GM19025 (cell line): ENCODE measurements around the gene RNU4-1.
"Not testable (repeated sequence)": the region's sequence is repeated elsewhere in the genome, so short reads cannot be mapped to it uniquely, and the experiment has no call there.

Experiments used
- ATAC-seq: cut with Tn5 transposase; IDR thresholded peaks from one replicate; pipeline ENCODE4 v1.9.1; 2021; ENCODE audit warnings: mild to moderate bottlenecking, low read depth, moderate library complexity; ENCODE audit not compliant: unreplicated experiment

RNU4-1 gene

GRCh38 chr12:120259418-120260202 is 33.4 kb downstream of the RNU4-1 start:
- ATAC-seq, result no peak

- ATAC-seq, result no peak
Measured at GRCh38 chr12:120258323-120258896, 34.6 kb downstream of the RNU4-1 start.

- ATAC-seq, result no peak
Measured at GRCh38 chr12:120257041-120257821, 35.8 kb downstream of the RNU4-1 start.

- ATAC-seq, result no peak
Measured at GRCh38 chr12:120254809-120255208, 38.2 kb downstream of the RNU4-1 start.

DNA sequence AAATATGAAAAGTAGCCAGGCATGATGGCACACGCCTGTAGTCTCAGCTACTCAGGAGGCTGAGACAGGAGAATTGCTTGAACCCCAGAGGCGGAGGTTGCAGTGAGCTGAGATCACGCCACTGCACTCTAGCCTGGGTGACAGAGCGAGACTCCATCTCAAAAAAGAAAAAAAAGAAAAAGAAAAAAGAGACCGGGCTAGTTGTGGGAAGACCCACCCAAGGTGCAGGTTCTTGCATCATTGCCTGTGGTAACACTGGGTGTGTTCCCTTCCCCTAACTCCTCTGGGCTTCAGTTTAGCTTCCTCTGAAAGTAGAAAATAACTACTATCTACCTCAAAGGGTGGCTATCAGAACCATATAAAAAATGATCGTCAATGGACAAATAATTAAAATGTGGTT is 39.7 kb downstream of the RNU4-1 start:
- ATAC-seq, result not testable (repeated sequence)

DNA sequence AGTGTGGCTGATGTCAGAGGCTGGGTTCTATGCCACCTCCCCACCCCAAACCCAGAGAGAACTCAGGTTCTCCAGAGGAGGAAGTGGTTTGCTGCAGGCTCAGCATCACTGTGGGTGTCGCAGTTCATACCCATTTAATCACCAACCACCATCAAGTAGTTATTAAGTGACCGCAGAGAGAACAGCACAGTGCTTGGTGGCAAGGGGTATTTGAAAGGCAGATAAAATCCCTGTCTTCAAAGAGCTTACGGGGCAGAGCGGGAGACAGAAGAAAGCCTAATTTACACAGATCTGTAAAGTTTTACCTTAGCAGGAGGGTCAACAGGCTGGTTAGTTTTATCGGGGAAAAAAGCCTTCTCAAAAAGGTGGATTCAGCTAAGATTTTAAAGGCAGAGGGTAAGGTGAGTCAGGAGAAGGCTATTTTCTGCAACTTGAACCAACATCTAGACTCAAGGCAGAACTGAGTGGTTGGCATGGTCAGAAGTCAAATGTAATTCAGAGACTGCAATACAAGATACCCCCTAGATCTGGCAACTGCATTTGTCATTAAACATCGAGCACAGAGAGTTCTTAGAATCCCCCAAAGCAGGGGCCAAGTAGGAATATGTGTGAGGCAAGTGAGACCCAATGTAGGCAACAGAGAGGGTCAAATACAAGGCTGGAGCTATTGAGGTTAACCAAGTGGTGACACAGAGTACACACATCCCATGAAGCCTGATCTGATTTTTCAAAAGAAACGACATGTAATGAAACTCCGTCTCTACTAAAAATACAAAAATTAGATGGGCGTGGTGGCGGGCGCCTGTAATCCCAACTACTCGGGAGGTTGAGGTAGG is 40.7 kb downstream of the RNU4-1 start:
- no peak for ATAC-seq

- not testable (repeated sequence) for ATAC-seq
Measured at GRCh38 chr12:120251364-120252070, 41.5 kb downstream of the RNU4-1 start.

- ATAC-seq, result no peak
Measured at GRCh38 chr12:120249875-120250795, 42.9 kb downstream of the RNU4-1 start.

- ATAC-seq, result no peak
Measured at GRCh38 chr12:120249266-120249874, 43.7 kb downstream of the RNU4-1 start.

- no peak for ATAC-seq
Measured at GRCh38 chr12:120247621-120248030, 45.4 kb downstream of the RNU4-1 start.

DNA sequence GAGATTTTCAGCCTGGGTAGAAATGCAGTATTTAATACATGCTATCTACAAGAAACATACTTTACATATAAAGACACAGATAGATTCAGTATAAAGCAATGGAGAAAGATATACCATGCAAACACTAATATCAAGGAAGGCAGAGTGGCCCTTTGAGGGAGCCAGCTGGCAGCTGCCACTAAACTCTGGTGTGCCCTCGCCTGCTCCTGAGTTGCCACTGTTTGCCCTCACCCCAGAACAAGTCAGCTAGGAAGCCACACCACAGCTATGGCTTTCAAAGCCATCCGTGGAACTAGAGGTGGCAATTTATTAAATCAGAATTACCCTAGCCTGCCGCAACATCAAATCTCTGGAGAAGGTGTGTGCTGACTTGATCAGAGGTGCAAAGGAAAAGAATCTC is 45.9 kb downstream of the RNU4-1 start:
- ATAC-seq, result no peak

DNA sequence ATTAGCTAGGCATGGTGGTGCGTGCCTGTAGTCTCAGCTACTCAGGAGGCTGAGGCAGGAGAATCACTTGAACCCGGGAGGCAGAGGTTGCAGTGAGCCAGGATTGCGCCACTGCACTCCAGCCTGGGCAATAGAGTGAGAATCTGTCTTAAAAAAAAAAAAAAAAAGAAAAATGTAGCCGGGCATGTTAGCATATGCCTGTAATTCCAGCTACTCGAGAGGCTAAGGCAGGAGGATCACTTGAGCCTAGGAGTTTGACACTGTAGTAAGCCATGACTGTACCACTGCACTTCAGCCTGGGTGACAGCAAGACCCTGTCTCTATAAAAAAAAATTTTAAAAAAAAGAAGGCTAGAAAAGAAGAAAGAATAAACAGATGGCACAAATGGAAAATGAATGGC is 46.3 kb downstream of the RNU4-1 start:
- ATAC-seq, result not testable (repeated sequence)
